ENCODE data around the gene WWOX. TPM values are rescaled to one million over a fixed set of nuclear protein-coding genes. Genes with fewer than 3 reads are reported as not detected.

Gene WWOX
- total and polyA plus RNA-seq, 2 of the 13 experiments (the other 11 are each of a cell fraction or from before 2014, with no cell fraction given) = 9.1 to 37.4 TPM

DNA sequence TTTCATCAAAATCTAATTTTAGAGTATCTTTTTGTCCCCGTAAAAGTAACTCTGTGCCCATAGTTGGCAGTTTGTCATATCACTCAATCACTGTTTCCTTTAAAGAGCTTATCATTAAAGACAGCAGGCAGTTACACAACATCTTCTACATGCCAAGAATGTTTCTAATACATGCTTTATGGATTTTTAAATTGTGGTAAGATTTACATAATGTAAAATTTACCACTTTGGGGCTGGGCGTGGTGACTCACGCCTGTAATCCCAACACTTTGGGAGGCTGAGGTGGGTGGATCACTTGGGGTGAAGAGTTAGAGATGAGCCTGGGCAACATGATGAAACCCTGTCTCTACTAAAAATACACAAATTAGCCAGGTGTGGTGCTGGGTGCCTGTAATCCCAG lies 687.2 kb downstream of the WWOX start:
- Histone ChIP-seq H3K4me1 (ENCODE audit: insufficient read depth, low read length) (peaks cover 11% of the 10 kb centered on the region), H3K4me2 (ENCODE audit: low read depth, low read length) (no peak overlapping the region), H3K27me3 (ENCODE audit: control insufficient read depth in 1 of 2, insufficient read depth in 2 of 2, low read length in 2 of 2) (no peaks in the 10 kb centered on the region), H4K20me1 (ENCODE audit: insufficient read depth, low read length) (no peaks in the 10 kb centered on the region), H3K4me3 (replicated peaks in 1 of 3; ENCODE audit: insufficient read depth in 1 of 3, low read depth in 2 of 3, low read length in 3 of 3) (no peak overlapping the region), H3K27ac (ENCODE audit: extremely low read length, insufficient read depth, low read length) (no peak overlapping the region), H3K36me3 (replicated peaks in 1 of 2; ENCODE audit: control insufficient read depth in 1 of 2, insufficient read depth in 2 of 2, low read length in 2 of 2) (no peaks in the 10 kb centered on the region), H3K9ac (ENCODE audit: insufficient read depth, low read depth, low read length) (no peak overlapping the region), H2AFZ (ENCODE audit: low read length) (no peak overlapping the region), H3K9me3 (ENCODE audit: low read length) (no peaks in the 10 kb centered on the region), H3K79me2 (ENCODE audit: insufficient read depth, low read length) (no peaks in the 10 kb centered on the region)
- no peak for ATAC-seq
- ChIA-PET POLR2A (no interaction called here), CTCF (ENCODE audit: low intra/inter-chr PET ratio, low total read pairs) (no interaction called here)
- BruUV-seq (replicated peaks) = no TSS peak
- no peak for FAIRE-seq
- TF ChIP-seq GTF3A (CRISPR knock-in tag; conservative IDR thresholded peaks at IDR 0.05) = no peak
- TF ChIP-seq ATF7 (IDR thresholded peaks at IDR 0.05) = no peak
- TF ChIP-seq ATF7 (CRISPR knock-in tag; IDR thresholded peaks at IDR 0.05) = no peak
- TF ChIP-seq MBNL3 (CRISPR knock-in tag; conservative IDR thresholded peaks at IDR 0.05) = no peak
- TF ChIP-seq, protein P1, sequence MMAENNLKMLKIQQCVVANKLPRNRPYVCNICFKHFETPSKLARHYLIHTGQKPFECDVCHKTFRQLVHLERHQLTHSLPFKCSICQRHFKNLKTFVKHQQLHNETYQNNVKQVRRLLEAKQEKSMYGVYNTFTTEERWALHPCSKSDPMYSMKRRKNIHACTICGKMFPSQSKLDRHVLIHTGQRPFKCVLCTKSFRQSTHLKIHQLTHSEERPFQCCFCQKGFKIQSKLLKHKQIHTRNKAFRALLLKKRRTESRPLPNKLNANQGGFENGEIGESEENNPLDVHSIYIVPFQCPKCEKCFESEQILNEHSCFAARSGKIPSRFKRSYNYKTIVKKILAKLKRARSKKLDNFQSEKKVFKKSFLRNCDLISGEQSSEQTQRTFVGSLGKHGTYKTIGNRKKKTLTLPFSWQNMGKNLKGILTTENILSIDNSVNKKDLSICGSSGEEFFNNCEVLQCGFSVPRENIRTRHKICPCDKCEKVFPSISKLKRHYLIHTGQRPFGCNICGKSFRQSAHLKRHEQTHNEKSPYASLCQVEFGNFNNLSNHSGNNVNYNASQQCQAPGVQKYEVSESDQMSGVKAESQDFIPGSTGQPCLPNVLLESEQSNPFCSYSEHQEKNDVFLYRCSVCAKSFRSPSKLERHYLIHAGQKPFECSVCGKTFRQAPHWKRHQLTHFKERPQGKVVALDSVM (CRISPR knock-in tag; IDR thresholded peaks at IDR 0.05) = no peak
- no peak for TF ChIP-seq NR2C2 (CRISPR knock-in tag; IDR thresholded peaks at IDR 0.05; ENCODE audit: borderline replicate concordance)
- TF ChIP-seq CCDC6 (CRISPR knock-in tag; IDR thresholded peaks at IDR 0.05) = no peak
- TF ChIP-seq ZNF570 (CRISPR knock-in tag; IDR thresholded peaks at IDR 0.05; ENCODE audit: borderline replicate concordance) = no peak
- no peak for TF ChIP-seq ZNF138 (CRISPR knock-in tag; IDR thresholded peaks at IDR 0.05; ENCODE audit: low read depth)
- TF ChIP-seq ZNF446 (CRISPR knock-in tag; IDR thresholded peaks at IDR 0.05) = no peak
- no peak for TF ChIP-seq POLR2AphosphoS5 (IDR thresholded peaks at IDR 0.05; ENCODE audit: low read depth, low read length)
- no peak for TF ChIP-seq CENPT (CRISPR knock-in tag; IDR thresholded peaks at IDR 0.05; ENCODE audit: low read depth)
- TF ChIP-seq ZNF781 (CRISPR knock-in tag; IDR thresholded peaks at IDR 0.05; ENCODE audit: borderline replicate concordance, not compliant biosample characterization) = no peak
- TF ChIP-seq SRF (IDR thresholded peaks at IDR 0.05; ENCODE audit: low read depth, low read length) = no peak
- no peak for TF ChIP-seq U2AF2 (IDR thresholded peaks at IDR 0.05; ENCODE audit: low read depth, low read length)
- TF ChIP-seq ZNF788 (CRISPR knock-in tag; IDR thresholded peaks at IDR 0.05; ENCODE audit: borderline replicate concordance) = no peak
- no peak for TF ChIP-seq ZNF354B (CRISPR knock-in tag; IDR thresholded peaks at IDR 0.05)
- DNase-seq (ENCODE audit: low spot score) = no peak
- intact Hi-C loops (cut with micrococcal nuclease; ENCODE audit: unreplicated experiment) (no loop called here), in situ Hi-C loops (cut with HindIII; ENCODE audit: extremely low pct_ligation_motif_present, low pct_unique_long_range_greater_than_20kb) (no loop called here)
- 88% methylated on average over 3 of the region's 3 CpGs for WGBS (ENCODE audit: low lambda C conversion rate)
